ENCODE results near the gene CPB1. TPM values are rescaled to one million over a fixed set of nuclear protein-coding genes. Genes with fewer than 3 reads are reported as not detected.

CPB1 gene
- total and polyA plus RNA-seq, 10 of the 15 experiments (the other 5 are each of a cell fraction or from before 2014, with no cell fraction given), result 4.8 TPM; not detected in 9

GRCh38 chr3:148866261-148866660 lies 38.6 kb downstream of the CPB1 start:
- DNase-seq (ENCODE audit: low read depth, low spot score) (no peak), FAIRE-seq (no peak), ATAC-seq (no peak)
- H3K27me3 ChIP-seq (replicated peaks in 1 of 2; ENCODE audit: control insufficient read depth in 2 of 2, insufficient read depth in 2 of 2, low read length in 1 of 2), result peaks cover 0 to 9% of the 10 kb centered on the region in 2 experiments; a peak in 2 of 4 replicates
- H3K79me2 ChIP-seq (ENCODE audit: control insufficient read depth, insufficient read depth, low read length), result no peaks in the 10 kb centered on the region
- no peaks in the 10 kb centered on the region for H3K9me3 ChIP-seq (replicated peaks; ENCODE audit: control insufficient read depth, insufficient read depth, low read length)
- H3K4me1 ChIP-seq (ENCODE audit: control insufficient read depth, insufficient read depth, low read length), result no peaks in the 10 kb centered on the region
- intact Hi-C loops (cut with micrococcal nuclease; ENCODE audit: unreplicated experiment), result loop anchor here (10.0 kb wide), 2 partner anchors 409 to 481 kb away; no protein-coding TSS in a partner anchor
- no TSS peak for BruUV-seq (replicated peaks)
- POLR2A ChIA-PET, result no interaction called here
- no peak overlapping the region for H3K9ac ChIP-seq (ENCODE audit: control insufficient read depth, insufficient read depth, low read length)
- no peak overlapping the region for H3K4me3 ChIP-seq
- TF ChIP-seq RAD21 (IDR thresholded peaks at IDR 0.05; ENCODE audit: insufficient read depth, low read depth, low read length), result no peak
- TF ChIP-seq MLLT1 (IDR thresholded peaks at IDR 0.05), result no peak
- TF ChIP-seq PML (IDR thresholded peaks at IDR 0.05; ENCODE audit: low read length), result no peak
- no peak for TF ChIP-seq GABPA (IDR thresholded peaks at IDR 0.05; ENCODE audit: low read depth)
- no peak for TF ChIP-seq ATF2 (IDR thresholded peaks at IDR 0.05; ENCODE audit: low read length)
- TF ChIP-seq KLF5 (IDR thresholded peaks at IDR 0.05; ENCODE audit: partially characterized antibody), result no peak
- TF ChIP-seq PRDM15 (CRISPR knock-in tag; IDR thresholded peaks at IDR 0.05), result no peak
- no peak for TF ChIP-seq HDAC6 (IDR thresholded peaks at IDR 0.05; ENCODE audit: unreplicated experiment)
- no peak for TF ChIP-seq NFXL1 (IDR thresholded peaks at IDR 0.05; ENCODE audit: borderline replicate concordance)
- TF ChIP-seq BACH1 (IDR thresholded peaks at IDR 0.05; ENCODE audit: borderline replicate concordance), result no peak
- no peak for TF ChIP-seq IRF3 (IDR thresholded peaks at IDR 0.05)
- no peak for TF ChIP-seq ETV6 (conservative IDR thresholded peaks at IDR 0.05 in 1 of 2, IDR thresholded peaks at IDR 0.05 in 1 of 2; ENCODE audit: borderline replicate concordance in 1 of 2, low read depth in 1 of 2)
- TF ChIP-seq NRF1 (conservative IDR thresholded peaks at IDR 0.05; ENCODE audit: low read depth, low read length), result no peak
- TF ChIP-seq CBX5 (IDR thresholded peaks at IDR 0.05; ENCODE audit: low read depth), result no peak
- no peaks in the 10 kb centered on the region for H4K20me1 ChIP-seq (ENCODE audit: control insufficient read depth, insufficient read depth)
- H3K27ac ChIP-seq (ENCODE audit: control insufficient read depth, insufficient read depth), result no peak overlapping the region
- no peaks in the 10 kb centered on the region for H3K36me3 ChIP-seq (ENCODE audit: control insufficient read depth in 2 of 2, insufficient read depth in 2 of 2, low read length in 1 of 2)
- SMC1A ChIA-PET (ENCODE audit: uncharacterized antibody, unreplicated experiment), result no interaction called here
- RAD21 ChIA-PET (ENCODE audit: unreplicated experiment), result no interaction called here
- no peak overlapping the region for H2AFZ ChIP-seq (ENCODE audit: control insufficient read depth, low read depth, low read length)
- 35% methylated on average over 4 of the region's 4 CpGs for WGBS (ENCODE audit: insufficient coverage, insufficient replicate concordance, low lambda C conversion rate, missing lambda C conversion rate)
- in situ Hi-C loops (cut with MboI), result loop anchor here (10.0 kb wide), 1 partner anchor 409 kb away; no protein-coding TSS in a partner anchor
- CTCF ChIA-PET, result interaction anchor here (1.1 to 1.6 kb wide), 2 partner anchors 14 to 84 kb away, joined by 3 to 5 read pairs; no protein-coding TSS in a partner anchor
- no peak overlapping the region for H3K4me2 ChIP-seq (ENCODE audit: control insufficient read depth, insufficient read depth)
